ENCODE measurements around the gene NTMT2.
"Not testable (repeated sequence)": the region's sequence is repeated elsewhere in the genome, so short reads cannot be mapped to it uniquely, and the experiment has no call there.

NTMT2 gene

GRCh38 chr1:170157820-170158219 lies 12.1 kb downstream of the NTMT2 start:
- DNase-seq: no peak

DNA sequence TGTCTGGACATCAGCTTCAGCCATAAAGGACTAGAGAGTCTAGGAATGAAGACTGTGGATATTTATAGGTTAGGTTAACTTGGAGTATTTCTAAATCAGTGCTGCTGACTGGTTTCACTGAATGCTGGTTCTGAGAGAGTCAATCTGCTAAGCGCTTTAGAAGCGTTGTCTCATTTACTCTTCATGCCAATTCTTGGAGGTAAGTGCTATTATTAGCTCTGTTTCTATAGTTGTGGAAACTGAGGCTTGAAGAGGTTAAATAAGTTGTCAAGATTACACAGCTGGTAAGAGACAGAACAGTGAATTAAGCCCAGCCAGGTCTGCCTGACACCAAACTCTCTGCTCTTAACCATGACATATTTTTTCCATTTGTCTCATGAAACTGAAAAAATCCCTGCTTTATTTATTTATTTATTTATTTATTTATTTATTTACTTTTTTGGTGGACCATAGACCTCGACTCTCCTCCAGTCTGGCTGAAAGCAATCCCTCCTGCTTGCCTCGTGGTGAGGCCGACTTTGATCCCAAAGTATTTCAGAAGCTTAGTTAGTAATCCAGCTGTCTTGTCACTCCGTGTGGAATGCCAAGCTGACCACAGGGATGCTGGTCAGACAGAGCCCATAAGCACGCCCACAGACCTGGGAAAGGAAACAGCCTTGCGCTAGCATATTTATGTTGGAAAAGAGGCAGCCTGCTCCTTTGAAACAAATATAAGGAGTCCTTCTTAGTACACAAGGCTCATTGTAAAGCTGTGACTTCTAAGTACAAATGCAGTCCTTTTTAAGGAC lies 16.9 kb downstream of the NTMT2 start:
- no peak for DNase-seq

DNA sequence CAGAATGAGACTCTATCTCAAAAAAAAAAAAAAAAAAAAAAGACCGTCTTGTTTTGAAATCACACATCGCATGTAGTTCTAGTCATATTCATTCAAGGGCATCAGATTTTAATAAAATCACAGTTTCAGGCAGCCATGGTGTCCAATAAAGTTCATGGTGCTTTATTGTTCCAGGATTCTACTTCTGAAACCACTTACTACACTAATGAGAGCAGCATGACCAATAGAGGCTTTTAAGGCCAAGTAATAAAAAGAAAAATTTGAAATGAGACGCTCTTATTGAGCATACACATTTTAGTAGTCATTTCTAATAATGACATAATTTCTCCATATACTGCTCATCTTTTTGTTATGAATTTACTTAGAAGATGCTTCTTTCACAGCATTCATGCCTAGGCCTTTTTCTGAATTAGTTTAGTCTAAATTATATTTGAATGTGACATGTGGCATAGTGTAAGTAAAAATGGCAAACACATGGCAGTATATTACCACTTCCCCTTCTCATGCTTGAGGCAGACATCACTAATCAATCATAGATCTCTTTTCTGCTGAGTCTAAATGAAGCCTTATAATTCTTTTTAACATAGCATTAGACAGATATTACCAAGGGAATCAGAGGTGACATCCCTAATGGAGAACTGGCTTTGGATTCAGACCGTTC lies 18.5 kb downstream of the NTMT2 start:
- no peak for DNase-seq

DNA sequence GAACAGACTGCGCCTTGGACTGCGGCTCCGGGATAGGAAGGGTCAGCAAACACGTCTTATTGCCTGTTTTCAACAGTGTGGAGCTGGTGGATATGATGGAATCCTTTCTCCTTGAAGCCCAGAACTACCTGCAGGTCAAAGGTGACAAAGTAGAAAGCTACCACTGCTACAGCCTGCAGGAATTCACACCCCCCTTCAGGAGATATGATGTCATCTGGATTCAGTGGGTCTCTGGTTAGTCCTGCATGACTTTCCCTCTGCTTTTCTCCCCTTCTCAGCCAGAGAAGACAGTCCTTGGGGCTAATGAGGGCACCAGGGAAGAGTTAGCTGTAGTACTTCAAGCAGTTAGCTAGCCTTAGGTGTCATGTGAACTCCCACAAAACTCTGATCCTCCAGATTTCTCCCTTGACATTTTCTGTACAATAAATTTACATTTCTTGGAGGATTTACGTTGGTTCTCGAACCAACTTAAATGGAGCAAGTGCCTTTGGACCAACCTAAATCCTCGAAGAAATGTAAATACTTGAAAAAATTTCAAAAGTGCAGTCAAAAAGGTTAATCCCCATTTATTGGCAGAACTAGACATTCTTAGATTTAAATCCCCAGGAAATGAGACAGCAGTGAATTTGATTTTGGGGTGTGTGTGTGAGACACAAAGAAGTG lies 20.9 kb downstream of the NTMT2 start:
- DNase-seq: no peak

GRCh38 chr1:170168265-170168664 lies 22.5 kb downstream of the NTMT2 start:
- DNase-seq: no peak

DNA sequence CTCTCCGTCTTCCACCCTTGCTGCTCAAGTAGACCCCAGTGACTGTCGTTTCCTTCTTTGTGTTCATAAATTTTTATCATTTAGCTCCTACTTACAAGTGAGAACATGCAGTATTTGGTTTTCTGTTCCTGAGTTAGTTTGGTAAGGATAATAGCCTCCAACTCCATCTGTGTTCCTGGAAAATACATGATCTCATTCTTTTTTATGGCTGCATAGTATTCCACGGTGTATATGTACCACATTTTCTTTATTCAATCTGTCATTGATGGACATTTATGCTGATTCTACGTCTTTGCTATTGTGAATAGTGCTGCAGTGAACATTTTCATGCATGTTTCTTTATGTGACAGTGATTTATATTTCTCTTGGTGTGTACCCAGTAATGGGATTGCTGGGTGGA lies 24.8 kb downstream of the NTMT2 start:
- DNase-seq: not testable (repeated sequence)

DNA sequence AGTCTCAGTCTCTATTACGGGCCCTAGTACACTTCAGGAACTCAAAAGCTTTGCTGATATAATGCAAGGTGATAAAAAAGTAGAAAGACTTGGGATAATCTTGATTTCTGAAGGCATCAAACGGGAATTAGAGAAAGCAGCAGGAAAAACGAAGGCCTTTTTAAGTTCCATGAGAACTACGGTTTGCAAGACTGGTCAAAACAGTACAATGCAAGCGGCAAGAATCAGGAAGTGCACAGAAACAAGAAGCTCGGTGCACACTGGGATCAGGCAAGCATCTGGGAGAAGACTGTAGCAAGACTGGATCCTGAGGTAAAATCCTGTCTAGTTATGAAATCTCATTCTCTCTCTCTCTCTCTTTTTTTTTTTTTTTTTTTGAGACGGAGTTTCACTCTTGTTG lies 28.6 kb downstream of the NTMT2 start:
- DNase-seq: no peak

DNA sequence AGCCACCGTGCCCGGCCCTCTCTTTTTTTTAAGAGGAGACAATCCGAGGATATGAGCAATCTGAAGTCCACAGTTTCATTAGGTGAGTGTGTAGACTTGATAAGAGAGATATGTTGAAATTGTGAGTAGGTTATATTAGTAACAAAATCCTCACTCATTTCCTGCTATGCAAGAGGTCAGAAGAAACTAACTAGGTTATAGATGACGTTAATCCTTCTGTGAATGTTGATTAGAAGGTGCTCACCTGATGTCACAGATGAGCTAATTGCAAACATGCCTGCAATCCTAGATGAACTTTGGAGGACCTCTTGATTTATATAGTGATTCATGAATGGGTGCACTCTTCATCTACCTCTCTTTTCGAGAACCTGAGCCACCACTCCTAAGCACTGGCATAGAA lies 29.3 kb downstream of the NTMT2 start:
- no peak for DNase-seq

- DNase-seq: no peak
Measured at GRCh38 chr1:170175484-170175883, 29.7 kb downstream of the NTMT2 start.

DNA sequence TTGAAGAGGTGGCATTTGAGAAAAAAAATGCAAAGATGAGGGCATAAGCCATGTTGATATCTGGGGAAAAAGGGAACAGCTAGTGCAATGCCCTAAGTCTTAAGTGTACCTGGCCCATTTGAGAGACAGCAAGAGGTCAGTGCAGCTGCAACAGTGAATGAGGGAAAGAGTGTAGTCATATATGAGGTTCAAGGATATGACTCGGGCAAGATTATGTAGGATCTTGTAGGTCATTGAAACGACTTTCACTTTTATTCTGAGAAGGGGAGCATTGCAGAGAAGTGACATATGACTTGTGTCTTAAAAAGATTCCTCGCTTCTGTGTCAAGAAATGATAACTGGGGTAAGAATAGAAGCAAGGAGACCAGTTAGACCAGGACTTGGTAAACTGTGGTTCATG lies 31.0 kb downstream of the NTMT2 start:
- DNase-seq: no peak

DNA sequence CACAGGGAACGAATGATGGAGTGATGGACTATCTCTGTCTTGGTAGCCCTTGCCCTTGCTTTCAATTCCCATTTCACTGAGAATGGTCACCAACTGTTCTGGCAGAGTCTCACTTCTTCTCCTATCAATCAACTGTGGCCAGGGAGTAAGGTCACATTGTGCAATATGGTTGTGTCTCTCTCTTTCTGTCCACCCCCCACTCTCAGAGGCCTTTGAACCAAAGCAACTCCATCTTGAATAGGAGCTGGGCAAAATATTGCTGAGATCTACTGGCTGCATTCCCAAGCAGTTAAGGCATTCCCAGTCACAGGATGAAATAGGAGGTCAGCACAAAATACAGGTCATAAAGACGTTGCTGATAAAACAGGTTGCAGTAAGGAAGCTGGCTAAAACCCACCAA lies 36.7 kb downstream of the NTMT2 start:
- no peak for DNase-seq

DNA sequence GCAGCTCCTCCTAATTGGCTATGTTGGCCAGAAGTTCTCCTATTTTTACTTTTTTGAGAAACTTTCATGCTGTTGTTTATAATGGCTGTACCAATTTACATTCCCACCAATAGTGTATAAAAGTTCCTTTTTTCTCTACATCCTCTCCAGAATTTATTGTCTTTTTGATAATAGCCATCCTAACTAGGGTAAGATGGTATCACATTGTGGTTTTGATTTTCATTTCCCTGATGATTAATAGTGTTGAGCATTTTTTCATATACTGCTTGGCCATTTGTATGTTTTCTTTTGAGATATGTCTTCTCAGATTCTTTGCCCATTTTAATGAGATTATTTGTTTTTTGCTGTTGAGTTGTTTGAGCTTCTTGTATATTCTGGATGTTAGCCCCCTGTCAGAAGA lies 46.8 kb downstream of the NTMT2 start:
- no peak for DNase-seq

DNA sequence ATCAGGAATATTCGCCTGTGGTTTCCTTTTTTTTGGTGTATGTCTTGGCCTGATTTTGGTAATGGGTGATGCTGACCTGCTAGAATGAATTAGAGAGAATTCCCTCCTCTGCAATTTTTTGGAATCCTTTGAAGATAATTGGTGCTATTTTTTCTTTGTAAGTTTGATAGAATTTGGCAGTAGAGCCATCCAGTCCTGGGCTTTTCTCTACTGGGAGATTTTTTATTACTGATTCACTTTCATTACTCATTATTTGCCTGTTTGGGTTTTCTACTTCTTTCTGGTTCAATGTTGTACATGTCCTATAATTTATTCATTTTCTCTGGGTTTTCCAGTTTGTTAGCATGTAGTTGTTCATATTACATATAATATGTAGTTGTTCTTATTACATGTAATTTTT lies 48.7 kb downstream of the NTMT2 start:
- no peak for DNase-seq

DNA sequence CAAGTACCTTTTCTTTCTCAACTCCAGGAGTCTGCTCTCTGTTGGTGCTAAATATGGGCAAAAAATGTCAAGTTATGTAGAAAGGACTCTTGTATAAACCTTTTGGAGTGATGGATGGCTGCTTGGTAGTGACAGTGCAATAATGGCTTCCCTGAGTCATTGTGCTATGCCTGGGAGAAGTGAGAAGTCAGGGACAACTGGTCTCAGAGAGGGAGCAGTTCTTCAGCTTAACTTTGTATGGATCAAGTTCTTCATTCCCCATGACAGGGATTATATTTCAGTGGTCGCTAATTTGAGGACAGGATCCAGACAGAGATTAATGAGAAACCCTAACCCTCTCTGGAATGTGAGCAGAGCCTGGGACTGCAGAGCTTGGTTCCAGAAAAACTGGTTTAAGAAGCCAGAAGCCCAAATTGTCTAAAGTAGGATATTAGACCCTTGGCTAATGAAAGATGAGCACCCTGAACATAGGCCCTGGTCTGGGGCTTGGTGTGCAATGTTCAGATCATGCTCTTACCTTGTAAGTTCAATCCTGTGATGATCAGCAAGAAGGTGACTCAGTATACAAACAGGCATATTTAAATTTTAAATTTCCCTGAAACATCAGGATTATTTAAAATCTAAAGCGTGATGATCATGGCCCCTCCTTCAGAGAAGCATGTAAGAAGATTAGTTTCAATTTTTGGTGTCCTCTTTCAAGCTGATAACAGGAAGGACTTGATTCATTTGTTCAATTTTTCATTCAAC lies 50.9 kb downstream of the NTMT2 start:
- DNase-seq: no peak

GRCh38 chr1:170198090-170198489 lies 52.3 kb downstream of the NTMT2 start:
- no peak for DNase-seq

DNA sequence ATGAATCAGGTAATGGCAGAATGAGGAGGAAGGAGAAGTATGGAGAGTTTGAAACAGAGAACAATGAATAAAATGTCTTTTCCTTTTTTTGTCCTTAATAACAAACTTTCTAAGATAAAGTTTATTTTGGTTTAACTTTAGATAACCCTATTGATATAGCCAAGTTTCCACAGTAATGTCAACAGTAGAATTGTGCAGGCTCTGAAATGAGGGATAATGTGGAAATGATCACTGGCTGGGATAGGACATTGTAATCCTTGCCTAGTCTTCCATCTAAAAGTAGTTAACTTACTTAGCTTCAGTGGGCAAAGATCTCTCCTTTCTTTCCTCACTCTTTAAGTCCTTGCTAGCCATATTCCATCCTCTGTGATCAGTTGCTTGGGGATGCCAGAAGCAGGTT lies 52.8 kb downstream of the NTMT2 start:
- no peak for DNase-seq

- no peak for DNase-seq
Measured at GRCh38 chr1:170200161-170200560, 54.4 kb downstream of the NTMT2 start.

GRCh38 chr1:170200621-170201397 lies 55.0 kb downstream of the NTMT2 start:
- DNase-seq: no peak

GRCh38 chr1:170203693-170204092 lies 57.9 kb downstream of the NTMT2 start:
- no peak for DNase-seq

DNA sequence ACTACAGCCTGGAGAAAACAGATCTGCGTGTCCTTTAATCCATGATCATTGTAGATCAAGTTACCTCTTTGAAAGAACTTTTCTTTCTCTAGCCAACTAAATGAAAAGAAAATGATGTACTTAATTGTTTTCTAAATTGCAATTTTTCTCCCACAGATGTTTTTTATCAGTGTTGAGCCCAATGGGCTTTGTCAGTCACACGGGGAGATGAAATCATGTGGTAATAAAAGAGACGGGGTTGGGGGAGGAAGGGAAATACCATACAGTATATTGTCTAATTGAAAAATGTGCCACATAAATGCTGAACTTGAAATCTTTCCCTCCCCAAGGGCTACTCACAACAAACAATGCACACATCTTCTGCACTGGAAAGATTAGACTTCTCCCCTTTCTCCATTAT lies 58.4 kb downstream of the NTMT2 start:
- DNase-seq: no peak

DNA sequence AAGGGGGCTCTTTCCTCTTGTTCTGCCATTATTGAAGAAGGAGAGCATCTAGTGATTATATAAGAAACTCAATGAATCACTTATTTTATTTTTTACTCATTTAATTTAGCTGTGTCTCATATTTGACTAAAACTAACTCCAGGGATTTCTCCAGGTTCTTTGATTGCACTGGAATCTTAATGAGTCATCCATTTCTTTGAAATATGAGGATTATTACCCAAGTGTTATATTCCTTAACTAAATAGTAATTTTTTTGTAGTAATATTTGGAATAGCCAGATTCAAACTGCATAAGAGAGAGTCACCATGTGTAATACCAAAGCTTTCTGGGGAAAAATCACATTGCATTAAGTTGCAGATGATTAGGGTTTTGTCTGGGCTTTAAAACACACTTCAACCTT lies 59.5 kb downstream of the NTMT2 start:
- no peak for DNase-seq

DNA sequence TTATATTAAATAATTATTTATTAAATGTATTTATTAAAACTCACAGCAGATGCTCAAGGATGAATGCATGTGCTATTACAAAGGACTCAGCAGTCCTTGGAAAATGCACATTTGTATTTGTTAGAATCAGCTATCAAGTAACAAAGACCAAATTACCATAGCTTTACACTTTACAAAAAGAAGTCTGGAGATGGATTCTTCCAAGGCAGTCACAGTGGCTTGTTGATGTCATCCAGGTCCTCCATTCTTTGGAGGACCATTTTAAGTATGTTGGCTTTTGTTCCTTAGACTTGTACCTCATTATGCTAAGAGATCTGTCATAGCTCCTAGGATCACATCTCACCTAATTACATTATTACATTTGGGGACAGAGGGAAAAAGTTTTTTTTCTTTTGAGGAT lies 63.4 kb downstream of the NTMT2 start:
- DNase-seq: no peak

DNA sequence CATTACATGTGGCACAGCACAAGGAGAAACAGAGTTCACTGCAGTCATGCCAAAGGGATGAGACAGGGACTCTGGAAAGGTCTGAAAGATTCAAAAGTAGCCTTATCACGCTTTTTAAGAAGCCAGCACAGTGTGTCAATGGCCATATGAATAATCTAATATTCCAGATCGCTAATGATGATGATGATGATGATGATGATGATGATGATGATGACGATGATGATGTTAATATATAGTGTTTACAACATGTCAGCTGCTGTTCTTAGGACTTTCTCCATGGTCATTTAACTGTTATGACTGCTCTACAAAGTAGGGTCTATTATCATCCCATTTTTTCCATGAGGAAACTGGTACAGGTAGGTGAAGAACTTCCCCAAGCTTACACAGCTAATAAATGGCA lies 64.4 kb downstream of the NTMT2 start:
- DNase-seq: no peak

All from NCI-H446 treated with DMSO at 0.1 percent for 48 hours (cell line).